PC-3 (cell line): Measurements from ENCODE around the gene TMEM164.

Source experiments
- CTCF ChIP-seq: fragments of 300-600 bp; sonication (generic); conservative IDR thresholded peaks from 2 replicates; pipeline ENCODE4 v1.5.1; 2017; ENCODE audit warnings: antibody characterized with exemption, low read depth, mild to moderate bottlenecking, low read length
- EZH2 ChIP-seq: fragments of 300-600 bp; sonication (generic); IDR thresholded peaks from one replicate; pipeline ENCODE4 v1.6.1; 2017; ENCODE audit warnings: antibody characterized with exemption, mild to moderate bottlenecking, low read length; ENCODE audit not compliant: unreplicated experiment
- EZH2phosphoT487 ChIP-seq: fragments of 300-600 bp; sonication (generic); IDR thresholded peaks from 2 replicates; pipeline ENCODE4 v1.6.1; 2018; ENCODE audit warnings: mild to moderate bottlenecking, antibody characterized with exemption, low read length, borderline replicate concordance

- TF ChIP-seq EZH2 (no peak), CTCF (no peak), EZH2phosphoT487 (no peak)
These were observed 52.7 kb downstream of the TMEM164 start for GRCh38 chrX:110055616-110056015.
